Activated B cell treated with CpG ODN at 0.5 μM for 24 hours (primary cell): ENCODE data around the gene RNF13. TPM values are rescaled to one million over a fixed set of nuclear protein-coding genes. Genes with fewer than 3 reads are reported as not detected.

Source experiments
- ATAC-seq: fragments of 200-7000 bp; cut with Tn5 transposase; one replicate; pipeline ENCODE4 v1.10.0; 2021; ENCODE audit warnings: low read depth, mild to moderate bottlenecking, moderate library complexity
- CTCF ChIA-PET: fragments of 350-600 bp; sonication (Branson Sonifier 250); formaldehyde crosslinking; loops from one replicate; lab custom pipeline; 2021; ENCODE audit warnings: antibody characterized with exemption; lab: Charles Lee
- POLR2A ChIA-PET: fragments of 350-600 bp; sonication (Branson Sonifier 250); formaldehyde crosslinking; loops from one replicate; lab custom pipeline; 2021; ENCODE audit warnings: antibody characterized with exemption; lab: Charles Lee
- DNase-seq: peaks from one replicate; pipeline ENCODE4 v3.0.0; 2022
- H3K27ac Mint-ChIP-seq: one replicate; pipeline ENCODE4 v1.8.0; 2020; ENCODE audit warnings: mixed read lengths
- H3K27me3 Mint-ChIP-seq: one replicate; pipeline ENCODE4 v1.8.0; 2021; ENCODE audit warnings: mixed read lengths
- H3K36me3 Mint-ChIP-seq: one replicate; pipeline ENCODE4 v1.8.0; 2021; ENCODE audit warnings: low read depth, mixed read lengths
- H3K4me1 Mint-ChIP-seq: one replicate; pipeline ENCODE4 v1.8.0; 2021; ENCODE audit warnings: mixed read lengths
- H3K4me3 Mint-ChIP-seq: one replicate; pipeline ENCODE4 v1.8.0; 2020; ENCODE audit warnings: mild to moderate bottlenecking, mixed read lengths
- H3K9me3 Mint-ChIP-seq: one replicate; pipeline ENCODE4 v1.8.0; 2020; ENCODE audit warnings: mixed read lengths
- intact Hi-C: fragments of 100-400 bp; cut with micrococcal nuclease; formaldehyde crosslinking; loops from one replicate; pipeline ENCODE4 v1.15.1; 2024
- total RNA-seq: library from RNA; stranded (reverse); gene quantifications from 2 replicates; pipeline ENCODE4 v1.2.3, GENCODE V29; 2022
- TF ChIP-seq, protein P1 (sequence below): fragments of 200-600 bp; IDR thresholded peaks from one replicate; pipeline ENCODE4 v1.8.0; 2022; ENCODE audit warnings: antibody characterized with exemption, mild to moderate bottlenecking

RNF13 gene
- total RNA-seq, 1 donor from 2014 or later: 57.6 TPM

DNA sequence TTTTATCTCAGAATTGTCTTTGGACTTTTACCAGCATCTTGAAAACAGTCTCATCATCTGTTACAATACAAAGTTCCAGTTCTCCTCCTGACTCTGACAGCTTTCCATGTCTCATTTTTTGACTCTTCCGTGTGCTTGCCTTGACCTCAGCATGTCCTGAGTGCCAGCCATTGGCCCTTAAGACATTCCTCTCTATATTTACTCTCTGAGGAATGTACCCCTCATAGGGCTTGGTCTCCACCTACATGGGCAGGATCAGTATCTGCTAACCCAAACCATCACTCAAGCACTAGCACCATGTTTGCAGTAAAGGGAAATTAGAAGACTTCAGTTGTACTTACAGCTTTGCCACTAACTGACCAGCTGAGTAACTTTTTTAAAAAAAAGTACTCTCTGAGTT, 36.8 kb upstream of the RNF13 start:
- H3K27me3 Mint-ChIP-seq: peaks cover 5% of the 10 kb centered on the region
- no peaks in the 10 kb centered on the region for H3K9me3 Mint-ChIP-seq

DNA sequence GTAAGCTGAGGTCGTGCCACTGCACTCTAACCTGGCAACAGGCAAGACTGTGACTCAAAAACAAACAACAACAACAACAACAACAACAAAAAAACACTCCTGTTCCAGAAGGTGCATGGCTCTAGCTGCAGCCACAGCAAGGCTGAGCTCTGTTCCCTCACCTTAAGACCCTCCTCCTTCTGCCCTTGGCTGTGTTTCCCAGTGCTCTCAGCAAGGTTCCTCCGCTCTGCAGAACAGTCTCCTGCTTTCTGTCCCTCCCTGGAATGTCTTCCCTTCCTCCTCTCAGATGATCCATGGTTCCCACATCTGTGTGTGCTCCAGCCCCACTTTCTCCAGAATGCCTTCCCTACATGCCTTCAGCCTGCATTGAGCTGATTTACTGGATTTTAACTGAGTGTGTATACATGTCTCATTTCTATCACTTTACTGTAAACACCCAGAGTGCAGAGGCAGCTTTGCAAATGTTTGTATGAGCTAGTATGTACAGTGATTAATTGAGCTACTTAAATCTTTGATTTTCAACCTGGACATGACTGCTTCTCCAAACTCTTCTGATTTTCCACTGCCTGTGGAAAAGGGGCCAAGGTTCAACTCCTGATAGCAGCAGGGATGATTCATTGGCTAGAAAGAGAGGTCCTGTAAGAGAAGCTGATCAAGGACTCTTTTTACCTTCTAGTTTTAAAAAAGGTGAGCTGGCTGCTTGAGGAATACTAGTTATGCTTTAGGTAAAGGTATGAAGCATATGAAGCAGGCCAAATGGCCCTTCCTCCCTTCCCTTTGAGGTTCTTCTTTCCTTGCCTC, 35.4 kb upstream of the RNF13 start:
- Mint-ChIP-seq H3K4me3 (no peak overlapping the region), H3K36me3 (no peaks in the 10 kb centered on the region), H3K27ac (no peak overlapping the region), H3K4me1 (peaks cover 24% of the 10 kb centered on the region), H3K27me3 (no peaks in the 10 kb centered on the region), H3K9me3 (no peaks in the 10 kb centered on the region)
- no peak for DNase-seq
- TF ChIP-seq, protein P1, sequence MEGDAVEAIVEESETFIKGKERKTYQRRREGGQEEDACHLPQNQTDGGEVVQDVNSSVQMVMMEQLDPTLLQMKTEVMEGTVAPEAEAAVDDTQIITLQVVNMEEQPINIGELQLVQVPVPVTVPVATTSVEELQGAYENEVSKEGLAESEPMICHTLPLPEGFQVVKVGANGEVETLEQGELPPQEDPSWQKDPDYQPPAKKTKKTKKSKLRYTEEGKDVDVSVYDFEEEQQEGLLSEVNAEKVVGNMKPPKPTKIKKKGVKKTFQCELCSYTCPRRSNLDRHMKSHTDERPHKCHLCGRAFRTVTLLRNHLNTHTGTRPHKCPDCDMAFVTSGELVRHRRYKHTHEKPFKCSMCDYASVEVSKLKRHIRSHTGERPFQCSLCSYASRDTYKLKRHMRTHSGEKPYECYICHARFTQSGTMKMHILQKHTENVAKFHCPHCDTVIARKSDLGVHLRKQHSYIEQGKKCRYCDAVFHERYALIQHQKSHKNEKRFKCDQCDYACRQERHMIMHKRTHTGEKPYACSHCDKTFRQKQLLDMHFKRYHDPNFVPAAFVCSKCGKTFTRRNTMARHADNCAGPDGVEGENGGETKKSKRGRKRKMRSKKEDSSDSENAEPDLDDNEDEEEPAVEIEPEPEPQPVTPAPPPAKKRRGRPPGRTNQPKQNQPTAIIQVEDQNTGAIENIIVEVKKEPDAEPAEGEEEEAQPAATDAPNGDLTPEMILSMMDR: no peak
- POLR2A ChIA-PET: no interaction called here
- intact Hi-C loops: no loop called here
- CTCF ChIA-PET: interaction anchor here (0.8 to 4.3 kb wide), 3 partner anchors 10 to 31 kb away, joined by 3 to 26 read pairs (median 20); no protein-coding TSS in a partner anchor
- ATAC-seq: no peak

More for the DNA sequence above, 36.8 kb upstream of the RNF13 start:
- peaks cover 11% of the 10 kb centered on the region for H3K4me1 Mint-ChIP-seq
- H3K27ac Mint-ChIP-seq: no peak overlapping the region
- DNase-seq: no peak
- intact Hi-C loops: no loop called here
- ChIA-PET POLR2A (no interaction called here), CTCF (interaction anchor here (4.2 to 4.3 kb wide), 2 partner anchors 9 to 32 kb away, joined by 20 to 26 read pairs; no protein-coding TSS in a partner anchor)
- H3K4me3 Mint-ChIP-seq: no peak overlapping the region
- no peak for ATAC-seq
- TF ChIP-seq, protein P1: no peak
- no peaks in the 10 kb centered on the region for H3K36me3 Mint-ChIP-seq

DNA sequence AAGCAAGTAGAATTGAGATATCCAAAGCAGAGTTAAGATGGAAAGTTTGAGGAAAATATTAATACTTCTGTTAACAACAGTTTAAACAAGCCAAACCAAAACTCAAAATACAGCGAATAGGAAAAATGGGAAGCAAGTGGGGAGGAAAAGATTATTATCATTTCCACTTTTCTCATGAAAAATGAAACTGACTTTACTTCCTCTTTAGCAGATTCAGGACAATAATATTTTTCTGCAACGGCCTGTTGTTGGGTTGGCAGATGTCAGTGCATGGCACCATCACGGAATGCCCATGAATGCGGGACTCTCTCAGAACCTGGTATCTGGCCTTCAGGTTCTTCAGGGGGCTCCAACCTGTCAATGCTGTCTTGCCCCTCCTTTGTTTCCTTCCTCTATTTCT, 31.8 kb upstream of the RNF13 start:
- no peaks in the 10 kb centered on the region for H3K36me3 Mint-ChIP-seq
- TF ChIP-seq, protein P1: no peak
- H3K4me1 Mint-ChIP-seq: peaks cover 44% of the 10 kb centered on the region
- no peaks in the 10 kb centered on the region for H3K9me3 Mint-ChIP-seq
- peak; percentile 81 for ATAC-seq
- DNase-seq: no peak
- peak overlapping the region; percentile 75 for H3K4me3 Mint-ChIP-seq
- intact Hi-C loops: loop anchor here (5.0 kb wide), 1 partner anchor 36 kb away; no protein-coding TSS in a partner anchor
- POLR2A ChIA-PET: no interaction called here
- CTCF ChIA-PET: interaction anchor here (2.3 to 3.2 kb wide), 2 partner anchors 9 to 27 kb away, joined by 6 to 14 read pairs; no protein-coding TSS in a partner anchor
- H3K27me3 Mint-ChIP-seq: no peaks in the 10 kb centered on the region
- H3K27ac Mint-ChIP-seq: peak overlapping the region; percentile 94

DNA sequence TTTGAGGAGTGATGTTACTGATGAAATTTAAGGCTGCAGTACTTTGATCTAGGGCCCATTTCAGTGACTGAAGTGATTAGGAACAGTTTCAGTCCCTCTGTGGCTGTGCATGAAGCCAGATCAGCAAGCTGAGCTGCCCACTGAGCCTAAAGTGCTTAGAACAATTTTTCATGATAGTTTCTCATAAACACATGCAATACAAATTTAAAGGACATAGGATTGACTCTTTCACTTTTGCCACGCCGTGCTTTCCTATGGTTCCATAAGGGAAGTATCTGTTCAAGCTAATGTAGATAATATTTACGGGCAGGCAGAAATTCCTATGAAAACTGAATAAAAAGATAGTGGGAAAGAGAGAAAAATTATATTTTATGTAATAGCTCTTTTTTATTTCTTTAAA, 31.3 kb upstream of the RNF13 start:
- peak overlapping the region; percentile 75 for H3K4me3 Mint-ChIP-seq
- peaks cover 44% of the 10 kb centered on the region for H3K4me1 Mint-ChIP-seq
- no peaks in the 10 kb centered on the region for H3K36me3 Mint-ChIP-seq
- DNase-seq (no peak), ATAC-seq (no peak)
- H3K27ac Mint-ChIP-seq: peak overlapping the region; percentile 94
- no peaks in the 10 kb centered on the region for H3K27me3 Mint-ChIP-seq
- CTCF ChIA-PET: interaction anchor here (1.1 to 3.2 kb wide), 3 partner anchors 10 to 27 kb away, joined by 4 to 14 read pairs (median 6); no protein-coding TSS in a partner anchor
- POLR2A ChIA-PET: interaction anchor here (0.6 kb wide), 1 partner anchor 838 kb away, joined by 4 read pairs; no protein-coding TSS in a partner anchor
- H3K9me3 Mint-ChIP-seq: no peaks in the 10 kb centered on the region
- intact Hi-C loops: loop anchor here (2.0 to 5.0 kb wide), 2 partner anchors 29 to 36 kb away; partner anchors contain the start of gene COMMD2
- TF ChIP-seq, protein P1: no peak

DNA sequence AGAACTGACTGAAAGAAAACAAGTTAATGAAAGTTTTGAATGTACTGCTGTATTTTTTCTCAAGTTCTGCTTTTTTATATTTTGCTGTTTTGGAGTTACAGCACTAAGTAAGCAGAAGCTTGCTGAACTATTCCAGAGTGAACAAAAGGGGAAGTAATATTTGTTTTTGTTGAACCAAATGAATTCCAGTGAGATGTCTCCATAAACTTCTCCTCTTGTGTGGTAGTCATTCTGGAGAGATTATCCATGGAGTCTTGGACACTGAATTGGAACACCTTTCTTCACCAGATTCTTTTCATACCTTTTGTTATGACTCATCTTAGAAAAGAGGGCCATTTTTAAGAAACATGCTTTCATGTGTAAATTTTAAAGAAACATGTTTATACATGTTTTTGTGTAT, 29.4 kb upstream of the RNF13 start:
- Mint-ChIP-seq H3K4me3 (no peak overlapping the region), H3K36me3 (no peaks in the 10 kb centered on the region), H3K27me3 (no peaks in the 10 kb centered on the region), H3K9me3 (no peaks in the 10 kb centered on the region), H3K4me1 (peaks cover 46% of the 10 kb centered on the region), H3K27ac (peak overlapping the region; percentile 84)
- TF ChIP-seq, protein P1: no peak
- intact Hi-C loops: loop anchor here (2.0 to 5.0 kb wide), 2 partner anchors 31 to 34 kb away; partner anchors contain the start of gene COMMD2
- POLR2A ChIA-PET: no interaction called here
- peak; percentile 26 for ATAC-seq
- CTCF ChIA-PET: interaction anchor here (1.1 to 3.2 kb wide), 3 partner anchors 12 to 25 kb away, joined by 3 to 14 read pairs (median 6); no protein-coding TSS in a partner anchor
- DNase-seq: no peak
